GM21717 (cell line): ENCODE data around the gene RECQL.
"Not testable (repeated sequence)": the region's sequence is repeated elsewhere in the genome, so short reads cannot be mapped to it uniquely, and the experiment has no call there.

ENCODE experiments used
- ATAC-seq: cut with Tn5 transposase; IDR thresholded peaks from one replicate; pipeline ENCODE4 v1.9.1; 2021; ENCODE audit warnings: mild to moderate bottlenecking, moderate library complexity; ENCODE audit not compliant: unreplicated experiment

The RECQL gene

GRCh38 chr12:21502872-21503271 is 1.4 kb upstream of the RECQL start:
- ATAC-seq = no peak

- ATAC-seq = no peak
Measured at GRCh38 chr12:21502164-21502496, 695 bp upstream of the RECQL start.

- ATAC-seq = no peak
Measured at GRCh38 chr12:21500786-21501257, 613 bp downstream of the RECQL start.

- ATAC-seq = no peak
Measured at GRCh38 chr12:21499765-21500164, 1.7 kb downstream of the RECQL start.

- ATAC-seq = no peak
Measured at GRCh38 chr12:21485998-21486397, 15.4 kb downstream of the RECQL start.

- no peak for ATAC-seq
Measured at GRCh38 chr12:21483531-21483930, 17.9 kb downstream of the RECQL start.

- no peak for ATAC-seq
Measured at GRCh38 chr12:21478756-21479455, 22.5 kb downstream of the RECQL start.

GRCh38 chr12:21476949-21477348 is 24.5 kb downstream of the RECQL start:
- no peak for ATAC-seq

GRCh38 chr12:21475552-21475951 is 25.9 kb downstream of the RECQL start:
- no peak for ATAC-seq

GRCh38 chr12:21472197-21472823 is 29.1 kb downstream of the RECQL start:
- ATAC-seq = no peak

GRCh38 chr12:21471294-21471693 is 30.1 kb downstream of the RECQL start:
- no peak for ATAC-seq

- ATAC-seq = not testable (repeated sequence)
Measured at GRCh38 chr12:21467334-21467733, 34.1 kb downstream of the RECQL start.

- ATAC-seq = no peak
Measured at GRCh38 chr12:21459474-21459873, 42.0 kb downstream of the RECQL start.

- ATAC-seq = no peak
Measured at GRCh38 chr12:21456291-21456780, 45.1 kb downstream of the RECQL start.

- ATAC-seq = no peak
Measured at GRCh38 chr12:21453312-21453852, 48.1 kb downstream of the RECQL start.

- no peak for ATAC-seq
Measured at GRCh38 chr12:21451529-21451928, 49.9 kb downstream of the RECQL start.

- no peak for ATAC-seq
Measured at GRCh38 chr12:21444193-21445146, 57.0 kb downstream of the RECQL start.

- ATAC-seq = no peak
Measured at GRCh38 chr12:21439347-21439746, 62.1 kb downstream of the RECQL start.

- no peak for ATAC-seq
Measured at GRCh38 chr12:21438643-21439042, 62.8 kb downstream of the RECQL start.

- ATAC-seq = no peak
Measured at GRCh38 chr12:21434699-21435098, 66.7 kb downstream of the RECQL start.

- ATAC-seq = no peak
Measured at GRCh38 chr12:21433525-21433924, 67.9 kb downstream of the RECQL start.
